Measurements from ENCODE around the gene SPATC1L. TPM values are rescaled to one million over a fixed set of nuclear protein-coding genes. Genes with fewer than 3 reads are reported as not detected.
"Not testable (repeated sequence)": the region's sequence is repeated elsewhere in the genome, so short reads cannot be mapped to it uniquely, and the experiment has no call there.

SPATC1L gene
- polyA plus RNA-seq, 3 donors from 2014 or later: 6.2 to 10.8 (median 9.4) TPM

DNA sequence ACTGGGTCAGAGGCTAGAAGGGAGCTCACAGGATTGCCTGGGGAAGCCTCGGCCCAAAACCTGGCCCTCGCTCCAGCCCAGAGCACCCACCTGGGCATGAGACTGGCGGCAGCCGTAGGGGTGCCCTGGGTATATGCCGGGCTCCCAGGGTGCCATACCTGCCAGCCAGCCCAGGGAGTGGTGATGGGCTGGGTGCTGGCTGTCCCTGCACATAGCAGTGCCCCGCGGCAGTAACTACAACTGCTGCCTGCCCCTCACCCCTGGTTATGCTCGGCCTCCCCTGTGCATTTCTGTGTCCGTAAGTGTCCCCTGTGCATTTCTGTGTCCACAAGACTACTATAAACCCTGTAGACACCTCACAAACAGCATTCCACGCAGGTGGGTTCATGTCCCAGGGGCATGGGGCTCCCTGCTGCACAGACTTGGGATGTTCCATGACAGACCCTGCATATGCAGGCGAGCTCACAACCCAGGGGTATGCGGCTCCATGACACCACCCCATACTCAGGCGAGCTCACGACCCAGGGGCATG, 5.8 kb upstream of the SPATC1L start:
- Mint-ChIP-seq H3K27ac (no peak overlapping the region), H3K27me3 (ENCODE audit: low read depth in 3 of 3) (peaks cover 0 to 3% (median under 1%) of the 10 kb centered on the region in 3 donors), H3K9me3 (no peaks in the 10 kb centered on the region), H3K4me1 (peaks cover 4 to 7% of the 10 kb centered on the region in 2 donors), H3K36me3 (peaks cover 4 to 14% (median 13%) of the 10 kb centered on the region in 3 donors), H3K4me3 (no peak overlapping the region)
- DNase-seq: no peak

DNA sequence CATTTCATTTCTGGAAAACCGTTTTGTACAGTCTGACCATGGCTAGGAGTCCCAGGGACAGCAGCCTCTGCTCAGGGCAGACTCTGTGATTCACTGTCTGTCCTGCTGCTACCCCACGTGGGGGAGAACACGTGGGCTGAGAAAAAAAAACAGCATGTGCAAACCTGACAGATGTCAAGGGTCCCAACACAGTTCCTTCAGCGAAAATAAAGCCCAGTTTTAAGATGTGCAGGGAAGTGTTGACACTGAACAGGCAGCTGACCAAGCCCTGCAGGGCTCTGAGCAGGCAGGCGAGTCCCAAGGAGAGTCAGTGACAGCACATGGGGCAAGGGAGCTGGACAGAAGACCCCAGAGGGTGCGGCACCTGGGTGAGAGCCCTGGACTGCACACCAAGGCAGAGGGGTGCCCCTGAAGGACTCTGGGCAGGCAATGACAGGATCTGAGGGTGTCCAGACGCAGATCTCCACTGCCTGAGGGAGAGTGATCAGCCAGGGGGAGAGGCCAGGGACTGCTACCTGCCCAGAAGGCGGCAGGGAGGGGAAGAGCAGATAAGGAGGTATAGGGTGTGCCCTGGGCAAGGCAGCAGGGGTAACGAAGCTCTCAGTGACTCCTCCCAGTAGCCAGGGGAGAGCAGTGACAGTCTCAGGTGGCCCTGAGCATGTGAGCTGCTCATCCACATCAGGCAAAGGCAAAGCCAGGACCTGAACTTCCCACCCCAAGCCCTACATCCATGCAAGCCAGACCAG, 5.1 kb upstream of the SPATC1L start:
- Mint-ChIP-seq H3K36me3 (peaks cover 4 to 13% (median 12%) of the 10 kb centered on the region in 3 donors), H3K27ac (peak overlapping the region in 1 of 6 donors; percentile 51), H3K9me3 (no peaks in the 10 kb centered on the region), H3K27me3 (ENCODE audit: low read depth in 3 of 3) (peaks cover 2 to 6% (median 5%) of the 10 kb centered on the region in 3 donors), H3K4me1 (peaks cover 9 to 12% of the 10 kb centered on the region in 2 donors), H3K4me3 (no peak overlapping the region)
- DNase-seq: no peak

DNA sequence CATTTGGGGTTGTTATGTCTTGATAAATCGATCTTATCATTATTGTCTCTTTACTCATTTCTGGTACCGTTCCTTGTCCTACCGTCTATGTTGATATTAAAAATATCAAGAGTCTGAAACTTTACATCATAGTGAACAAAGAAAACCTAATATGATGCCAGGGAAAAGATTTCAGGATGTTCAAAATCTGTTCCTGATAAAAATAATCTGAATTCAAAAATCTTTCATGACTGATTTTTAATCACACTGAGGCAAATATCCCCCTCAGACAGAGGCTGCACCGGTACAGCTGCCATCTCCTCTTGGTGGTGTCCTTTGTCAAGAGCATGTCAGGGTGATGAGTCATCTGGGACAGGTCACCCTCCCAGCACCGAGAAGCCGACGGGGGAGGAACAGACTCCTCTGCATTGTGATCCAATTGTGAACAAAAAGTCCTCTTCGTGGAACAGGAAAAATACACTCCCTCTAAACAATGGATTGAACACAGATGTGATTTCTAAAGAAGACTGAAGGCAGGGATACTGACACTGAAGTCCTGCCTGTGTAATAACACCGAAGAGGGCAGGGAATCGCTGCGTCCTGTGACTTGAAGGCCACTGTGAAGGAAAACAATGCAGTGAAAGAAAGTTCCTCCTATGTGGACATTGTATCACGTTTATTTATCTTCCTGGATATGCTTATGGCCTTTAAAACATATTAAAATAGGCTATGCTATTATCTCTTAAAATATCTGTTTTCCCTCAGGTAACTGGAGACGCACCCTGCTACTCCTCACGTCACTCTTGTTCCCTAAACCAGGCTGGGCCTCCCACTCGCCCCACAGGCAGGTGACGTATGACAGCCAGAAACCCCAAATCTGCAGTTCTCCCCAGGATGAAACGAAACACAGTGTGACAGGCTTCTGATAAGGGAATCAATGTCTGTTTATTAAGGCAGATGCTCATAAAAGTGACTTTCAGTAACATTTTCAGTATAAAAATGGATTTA, 4.3 kb upstream of the SPATC1L start:
- Mint-ChIP-seq H3K27me3 (ENCODE audit: low read depth in 3 of 3) (peaks cover 2 to 6% (median 5%) of the 10 kb centered on the region in 3 donors), H3K4me1 (peaks cover 10 to 12% of the 10 kb centered on the region in 2 donors), H3K36me3 (peaks cover 2 to 7% (median 6%) of the 10 kb centered on the region in 3 donors), H3K9me3 (no peaks in the 10 kb centered on the region), H3K4me3 (no peak overlapping the region), H3K27ac (peak overlapping the region; percentile 3 to 87 (median 48))
- DNase-seq: no peak

DNA sequence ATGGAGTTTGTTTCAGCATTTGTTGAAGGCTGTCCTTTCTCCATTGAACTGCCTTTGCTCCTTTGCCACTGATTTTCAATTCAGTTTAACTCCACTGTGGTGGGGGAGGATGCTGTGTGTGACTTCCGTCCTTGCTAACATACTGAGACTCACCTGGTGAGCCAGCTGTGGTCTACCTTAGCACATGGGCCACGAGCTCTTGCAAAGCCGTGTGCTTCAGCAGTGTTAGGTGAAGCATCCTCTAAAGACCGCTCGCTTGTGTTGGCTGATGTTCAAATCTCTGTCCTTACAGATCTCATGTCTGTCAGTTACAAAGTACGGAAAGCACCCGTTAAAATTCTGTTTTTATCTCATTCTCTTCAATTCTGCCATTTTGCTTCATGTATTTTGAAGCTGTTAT, 3.6 kb upstream of the SPATC1L start:
- peaks cover 10 to 12% of the 10 kb centered on the region in 2 donors for H3K4me1 Mint-ChIP-seq
- H3K9me3 Mint-ChIP-seq: no peaks in the 10 kb centered on the region
- H3K27ac Mint-ChIP-seq: peak overlapping the region in 5 of 6 donors; percentile 3 to 87 (median 34)
- no peak overlapping the region for H3K4me3 Mint-ChIP-seq
- peaks cover 0 to 5% (median 4%) of the 10 kb centered on the region in 3 donors for H3K36me3 Mint-ChIP-seq
- H3K27me3 Mint-ChIP-seq (ENCODE audit: low read depth in 3 of 3): peaks cover 2 to 6% (median 5%) of the 10 kb centered on the region in 3 donors
- no peak for DNase-seq

DNA sequence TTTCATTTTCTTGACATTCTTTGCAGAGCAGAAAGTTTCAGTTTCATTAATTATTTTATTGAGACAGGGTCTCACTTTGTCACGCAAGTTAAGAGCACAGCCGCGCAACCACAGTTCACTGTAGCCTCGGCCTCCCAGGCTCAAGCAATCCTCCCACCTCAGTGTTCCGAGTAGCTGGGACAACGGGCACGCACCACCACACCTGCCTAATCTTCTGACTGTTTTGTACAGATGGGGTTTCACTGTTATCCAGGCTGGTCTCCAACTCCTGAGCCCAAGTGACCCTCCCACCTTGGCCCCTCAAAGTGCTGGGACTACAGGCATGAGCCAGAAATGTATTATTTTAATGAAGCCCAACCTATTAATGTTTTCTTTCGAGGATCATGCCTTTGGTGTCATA, 3.0 kb upstream of the SPATC1L start:
- Mint-ChIP-seq H3K27ac (peak overlapping the region in 2 of 6 donors; percentile 8 to 49), H3K36me3 (peaks cover 0 to 5% (median 4%) of the 10 kb centered on the region in 3 donors), H3K4me1 (peaks cover 10 to 12% of the 10 kb centered on the region in 2 donors), H3K4me3 (no peak overlapping the region), H3K27me3 (ENCODE audit: low read depth in 3 of 3) (peaks cover 2 to 6% (median 5%) of the 10 kb centered on the region in 3 donors), H3K9me3 (no peaks in the 10 kb centered on the region)
- DNase-seq: no peak

DNA sequence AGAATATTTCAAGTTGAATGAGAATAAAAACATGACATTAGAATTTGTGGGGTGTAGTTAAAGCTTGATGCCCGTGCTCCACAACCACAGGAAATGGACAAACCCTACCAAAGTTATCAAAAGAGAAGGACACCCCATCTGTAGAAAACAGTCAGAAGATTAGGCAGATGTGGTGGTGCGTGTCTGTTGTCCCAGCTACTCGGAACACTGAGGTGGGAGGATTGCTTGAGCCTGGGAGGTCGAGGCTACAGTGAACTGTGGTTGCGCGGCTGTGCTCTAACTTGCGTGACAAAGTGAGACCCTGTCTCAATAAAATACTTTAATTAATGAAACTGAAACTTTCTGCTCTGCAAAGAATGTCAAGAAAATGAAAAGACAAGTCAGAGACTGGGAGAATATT, 1.5 kb upstream of the SPATC1L start:
- no peak for DNase-seq
- H3K27ac Mint-ChIP-seq: peak overlapping the region; percentile 86 to 95 (median 90)
- H3K36me3 Mint-ChIP-seq: peaks cover 0 to 4% (median 2%) of the 10 kb centered on the region in 3 donors
- H3K4me3 Mint-ChIP-seq: peak overlapping the region; percentile 15 to 88 (median 84)
- H3K9me3 Mint-ChIP-seq: no peaks in the 10 kb centered on the region
- peaks cover 2 to 5% (median 5%) of the 10 kb centered on the region in 3 donors for H3K27me3 Mint-ChIP-seq (ENCODE audit: low read depth in 3 of 3)
- H3K4me1 Mint-ChIP-seq: peaks cover 10 to 12% of the 10 kb centered on the region in 2 donors

DNA sequence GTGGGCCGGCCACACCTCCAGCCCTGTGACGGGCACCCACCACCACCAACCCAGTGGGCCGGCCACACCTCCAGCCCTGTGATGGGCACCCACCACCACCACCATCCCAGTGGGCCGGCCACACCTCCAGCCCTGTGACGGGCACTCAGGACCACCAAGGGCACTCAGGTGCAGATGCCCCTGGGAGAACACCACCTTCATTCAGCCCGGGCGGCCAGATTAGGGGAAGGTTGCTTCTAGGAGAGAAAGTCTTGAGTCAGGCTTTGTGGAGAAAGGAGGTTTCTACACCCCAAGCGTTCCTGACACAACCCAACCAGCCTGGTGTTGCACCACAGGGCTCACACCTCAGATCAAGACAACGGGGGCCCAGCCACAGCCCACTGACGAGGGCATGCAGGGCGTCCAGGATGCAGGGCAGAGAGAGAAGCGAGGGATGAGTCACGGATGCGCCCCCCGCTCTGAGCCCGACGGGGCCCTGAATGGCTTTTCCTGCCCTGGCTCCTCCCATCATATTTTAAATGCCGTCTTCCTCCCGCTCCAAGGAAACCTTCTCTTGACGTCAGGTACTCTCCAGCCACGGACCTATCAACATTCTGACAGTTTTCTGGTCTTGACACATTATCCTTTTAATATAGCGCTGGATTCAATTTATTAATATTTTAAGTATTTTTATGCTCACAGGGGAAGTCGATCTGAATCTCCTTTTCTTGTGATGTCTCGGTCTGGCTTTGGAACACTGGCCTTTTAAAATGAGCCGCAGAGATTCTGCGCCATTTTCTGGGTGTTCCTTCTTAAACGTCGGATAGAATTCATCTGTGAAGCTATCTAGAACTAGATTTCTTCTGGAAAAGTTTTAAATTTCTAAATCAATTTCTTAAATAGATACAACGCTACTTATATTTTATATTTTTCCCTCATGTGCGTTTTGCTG, 631 bp upstream of the SPATC1L start:
- H3K4me1 Mint-ChIP-seq: peaks cover 10 to 12% of the 10 kb centered on the region in 2 donors
- no peaks in the 10 kb centered on the region for H3K9me3 Mint-ChIP-seq
- peak; percentile 91 to 94 (median 94) for DNase-seq
- peaks cover 2 to 5% (median 5%) of the 10 kb centered on the region in 3 donors for H3K27me3 Mint-ChIP-seq (ENCODE audit: low read depth in 3 of 3)
- H3K27ac Mint-ChIP-seq: peak overlapping the region; percentile 86 to 95 (median 90)
- H3K4me3 Mint-ChIP-seq: peak overlapping the region; percentile 81 to 88 (median 84)
- H3K36me3 Mint-ChIP-seq: peaks cover 0 to 4% (median 0%) of the 10 kb centered on the region in 3 donors

DNA sequence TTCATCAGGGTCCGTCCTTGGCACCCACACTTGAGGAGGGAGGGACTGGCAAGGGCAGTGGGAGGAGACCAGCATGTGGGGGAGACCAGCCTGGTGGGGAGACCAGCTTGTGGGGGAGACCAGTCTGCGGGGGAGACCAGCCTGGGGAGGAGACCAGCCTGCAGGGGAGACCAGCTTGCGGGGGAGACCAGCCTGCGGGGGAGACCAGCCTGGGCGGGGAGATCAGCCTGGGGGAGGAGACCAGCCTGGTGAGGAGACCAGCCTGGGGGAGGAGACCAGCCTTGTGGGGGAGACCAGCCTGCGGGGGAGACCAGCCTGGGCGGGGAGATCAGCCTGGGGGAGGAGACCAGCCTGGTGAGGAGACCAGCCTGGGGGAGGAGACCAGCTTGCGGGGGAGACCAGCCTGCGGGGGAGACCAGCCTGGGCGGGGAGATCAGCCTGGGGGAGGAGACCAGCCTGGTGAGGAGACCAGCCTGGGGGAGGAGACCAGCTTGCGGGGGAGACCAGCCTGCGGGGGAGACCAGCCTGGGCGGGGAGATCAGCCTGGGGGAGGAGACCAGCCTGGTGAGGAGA, 836 bp downstream of the SPATC1L start:
- peak overlapping the region in 3 of 6 donors; percentile 24 to 60 (median 55) for H3K27ac Mint-ChIP-seq
- peak overlapping the region in 4 of 5 donors; percentile 21 to 59 (median 52) for H3K4me3 Mint-ChIP-seq
- not testable (repeated sequence) for H3K27me3 Mint-ChIP-seq (ENCODE audit: low read depth in 3 of 3); DNase-seq; H3K9me3 Mint-ChIP-seq; H3K36me3 Mint-ChIP-seq
- H3K4me1 Mint-ChIP-seq: peaks cover 10 to 12% of the 10 kb centered on the region in 2 donors

DNA sequence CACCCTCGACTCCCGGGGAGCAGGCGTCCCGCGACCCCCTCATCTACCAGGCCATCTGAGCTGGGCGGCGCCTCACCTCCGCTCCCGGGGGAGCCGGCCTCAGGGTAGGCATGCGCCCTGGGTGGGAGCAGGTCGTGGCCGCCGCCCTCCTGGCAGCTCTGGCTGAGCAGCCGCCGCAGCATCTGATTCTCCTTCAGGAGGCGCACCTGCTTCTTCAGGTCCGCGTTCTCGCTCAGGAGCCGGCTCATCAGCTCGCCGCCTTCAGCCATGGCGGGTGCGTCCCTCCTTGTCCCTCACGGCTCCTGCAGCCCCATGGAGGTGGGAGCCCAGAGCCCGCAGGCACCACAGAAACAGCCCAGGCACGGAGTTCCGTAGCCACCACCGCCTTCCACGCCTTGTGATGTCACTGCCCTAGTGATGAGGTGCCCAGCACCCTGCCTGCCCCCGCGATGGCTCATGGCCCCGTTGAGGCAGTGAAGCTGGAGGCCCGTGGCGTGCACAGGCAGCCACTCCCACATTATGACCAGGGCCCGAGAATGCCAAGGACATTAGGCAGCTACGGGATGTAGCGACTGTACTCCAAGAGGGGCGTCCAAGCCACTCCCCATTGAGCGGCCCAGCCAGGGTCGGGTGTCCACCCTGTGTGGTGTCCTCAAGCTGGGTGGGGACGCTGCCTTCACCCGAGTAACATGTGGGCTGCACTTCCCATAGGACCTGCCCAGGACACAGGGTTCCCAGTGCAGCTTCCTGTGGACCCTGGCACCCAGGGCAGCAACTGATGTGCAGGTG, 1.5 kb downstream of the SPATC1L start:
- Mint-ChIP-seq H3K27ac (peak overlapping the region in 3 of 6 donors; percentile 24 to 60 (median 55)), H3K4me3 (peak overlapping the region in 4 of 5 donors; percentile 21 to 59 (median 52)), H3K36me3 (no peaks in the 10 kb centered on the region), H3K4me1 (peaks cover 10 to 12% of the 10 kb centered on the region in 2 donors), H3K27me3 (ENCODE audit: low read depth in 3 of 3) (peaks cover 2 to 5% (median 5%) of the 10 kb centered on the region in 3 donors), H3K9me3 (no peaks in the 10 kb centered on the region)
- DNase-seq: no peak

DNA sequence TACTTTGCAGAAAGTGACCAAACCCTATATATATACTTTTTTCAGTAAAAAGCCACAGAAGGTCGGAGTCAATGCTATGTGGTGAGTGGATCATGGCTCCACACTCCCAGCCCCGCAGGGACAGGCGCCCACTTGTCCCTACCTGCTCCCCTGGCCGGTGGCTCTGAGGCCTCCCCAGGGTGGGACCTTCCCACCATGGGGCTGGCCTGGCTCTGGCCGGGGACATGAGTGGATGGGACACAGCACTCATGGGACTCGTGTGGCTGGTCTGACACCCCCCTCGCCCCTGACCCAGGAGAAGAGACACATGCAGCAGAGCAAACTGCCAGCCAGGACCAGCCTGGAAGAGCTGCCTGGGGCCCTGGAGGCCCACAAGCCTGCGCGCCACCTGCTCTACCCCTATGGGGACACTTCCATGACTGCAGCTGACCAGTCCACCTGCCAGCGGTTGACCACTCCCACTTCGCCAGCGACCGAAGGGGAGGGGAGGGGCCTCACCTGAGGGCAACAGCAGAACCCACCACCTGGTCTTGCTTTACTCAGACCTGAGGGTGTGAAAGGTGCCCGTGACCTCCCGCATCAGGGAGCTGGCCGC, 2.2 kb downstream of the SPATC1L start:
- Mint-ChIP-seq H3K36me3 (no peaks in the 10 kb centered on the region), H3K9me3 (no peaks in the 10 kb centered on the region), H3K27ac (no peak overlapping the region), H3K4me1 (peaks cover 10 to 12% of the 10 kb centered on the region in 2 donors), H3K27me3 (ENCODE audit: low read depth in 3 of 3) (peaks cover 2 to 5% (median 5%) of the 10 kb centered on the region in 3 donors), H3K4me3 (no peak overlapping the region)
- no peak for DNase-seq

DNA sequence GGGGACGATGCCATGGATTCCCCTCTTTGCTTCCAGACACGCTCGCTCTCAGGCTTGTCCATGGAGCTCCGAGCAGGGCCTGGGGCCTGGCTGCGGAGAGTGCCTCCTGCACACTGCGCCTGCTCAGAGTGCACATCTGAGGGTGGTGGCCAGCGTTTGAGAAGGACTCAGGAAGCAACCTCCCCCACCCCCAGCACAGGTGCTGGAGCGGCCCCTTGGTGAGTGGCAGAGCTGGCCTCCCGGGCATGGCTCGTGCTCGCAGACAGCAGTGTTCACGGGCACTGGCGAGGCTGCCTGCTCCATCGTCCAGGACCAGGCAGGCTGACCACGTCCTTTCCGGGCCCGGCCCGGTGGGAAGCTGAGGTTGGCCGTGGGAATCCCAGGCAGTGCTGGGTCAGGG, 2.8 kb downstream of the SPATC1L start:
- H3K27me3 Mint-ChIP-seq (ENCODE audit: low read depth in 3 of 3): peaks cover 2 to 8% (median 5%) of the 10 kb centered on the region in 3 donors
- H3K4me3 Mint-ChIP-seq: no peak overlapping the region
- DNase-seq: no peak
- peaks cover 10 to 12% of the 10 kb centered on the region in 2 donors for H3K4me1 Mint-ChIP-seq
- no peak overlapping the region for H3K27ac Mint-ChIP-seq
- H3K36me3 Mint-ChIP-seq: no peaks in the 10 kb centered on the region
- H3K9me3 Mint-ChIP-seq: no peaks in the 10 kb centered on the region

All from immature natural killer cell (primary cell).